Spleen (tissue), 11 donors: Measurements from ENCODE around the gene CYP1A2. TPM values are rescaled to one million over a fixed set of nuclear protein-coding genes. Genes with fewer than 3 reads are reported as not detected.

Source experiments
- DNase-seq: peaks from one replicate; pipeline ENCODE4 v3.0.0-alpha.2; 2020
- H3K27ac ChIP-seq, 8 donors: fragments of 200-600 bp; sonication (generic) in 7 of 8; 1 replicate in 4 of 8; 2 replicates in 4 of 8; pipeline versions ENCODE4 v1.5.0 to v1.8.0; 2016 to 2021; ENCODE audit warnings: inconsistent platforms in 4 of 8, mild to moderate bottlenecking in 4 of 8, moderate library complexity in 1 of 8
- H3K27me3 ChIP-seq, 7 donors: fragments of 200-600 bp; sonication (generic) in 6 of 7; replicated peaks in 1 of 7; 1 replicate in 4 of 7; 2 replicates in 3 of 7; pipeline versions ENCODE4 v1.5.0 to v1.8.0; 2016 to 2021; ENCODE audit warnings: inconsistent platforms in 3 of 7, mild to moderate bottlenecking in 1 of 7
- H3K36me3 ChIP-seq, 6 donors: fragments of 200-600 bp; sonication (generic) in 5 of 6; 1 replicate in 4 of 6; 2 replicates in 2 of 6; pipeline versions ENCODE4 v1.5.0 to v1.8.0; 2016 to 2021; ENCODE audit warnings: inconsistent platforms in 2 of 6
- H3K4me1 ChIP-seq, 6 donors: fragments of 200-600 bp; sonication (generic) in 5 of 6; 1 replicate in 3 of 6; 2 replicates in 3 of 6; pipeline versions ENCODE4 v1.5.0 to v1.8.0; 2016 to 2021; ENCODE audit warnings: inconsistent platforms in 3 of 6
- H3K4me3 ChIP-seq, 8 donors: fragments of 200-600 bp; sonication (generic) in 7 of 8; 1 replicate in 4 of 8; 2 replicates in 4 of 8; pipeline versions ENCODE4 v1.5.0 to v1.8.0; 2016 to 2021; ENCODE audit warnings: inconsistent platforms in 4 of 8, mild to moderate bottlenecking in 4 of 8, moderate library complexity in 2 of 8
- H3K9me3 ChIP-seq, 8 donors: fragments of 200-600 bp; sonication (generic) in 7 of 8; 1 replicate in 4 of 8; 2 replicates in 4 of 8; pipeline versions ENCODE4 v1.5.0 to v1.8.0; 2016 to 2021; ENCODE audit warnings: inconsistent platforms in 4 of 8
- CTCF ChIP-seq, 11 experiments: fragments of 200-600 bp in 7 of 11; fragments of 450-650 bp in 4 of 11; sonication (generic) in 4 of 11; IDR thresholded peaks in 8 of 11; conservative IDR thresholded peaks in 3 of 11; 1 replicate in 7 of 11; 2 replicates in 4 of 11; pipeline versions ENCODE4 v1.4.0 to v1.8.0; 2016 to 2021; ENCODE audit warnings: antibody characterized with exemption in 11 of 11, inconsistent platforms in 4 of 11, mild to moderate bottlenecking in 1 of 11
- POLR2A ChIP-seq, 3 donors: fragments of 450-650 bp; IDR thresholded peaks; one replicate each; pipeline ENCODE4 v1.5.1; 2017; ENCODE audit warnings: antibody characterized with exemption in 3 of 3, mild to moderate bottlenecking in 1 of 3
- POLR2AphosphoS5 ChIP-seq, 3 donors: sonication (generic); formaldehyde crosslinking; IDR thresholded peaks; one replicate each; pipeline ENCODE4 v1.5.1; 2017; ENCODE audit warnings: antibody characterized with exemption in 3 of 3
- WGBS, 5 donors: extraction: QIAGEN DNeasy Blood & Tissue Kit in 3 of 5; methylation state at CpG; one replicate each; pipeline versions ENCODE4 v1.1.5 to v1.1.7; 2013 to 2018; 5-methylcytosine and 5-hydroxymethylcytosine counted together
- intact Hi-C: fragments of 100-400 bp; cut with DNase I; formaldehyde crosslinking; loops from one replicate; pipeline ENCODE4 v1.15.0; 2023; ENCODE audit warnings: low total_unique reads
- polyA plus RNA-seq, 3 donors: library from polyadenylated mRNA; stranded (reverse); fragments of 200-250 nt; gene quantifications; one replicate each; pipeline ENCODE4 v1.2.1, GENCODE V29; 2013
- total RNA-seq, 7 donors: library from RNA; depleted of rRNA in 3 of 7; stranded (reverse); fragments of >200 nt in 3 of 7; fragmentation: NEBNext Ultra II Directional in 4 of 7; extraction: Animal tissue kit (Norgen Biotek cat#: 25700) in 4 of 7; gene quantifications; one replicate each; pipeline versions ENCODE4 v1.1.0 to v1.2.1, GENCODE V29; 2016 to 2021
- donor health status: healthy with polysubstance abuse.
- donor health status: DM: no; HTN: no; CAD: no; lungs with moderate emphysema.
- donor health status: DM: no; HTN: no; CAD: no.
- donor health status: Bipolar disorder and iron deficiency.
- donor health status: healthy.
- donor health status: DM: no; HTN: no; CAD: no.
- donor health status: DM: yes; HTN: yes; CAD: no.

Gene CYP1A2
- total and polyA plus RNA-seq, 10 donors, result not detected

DNA sequence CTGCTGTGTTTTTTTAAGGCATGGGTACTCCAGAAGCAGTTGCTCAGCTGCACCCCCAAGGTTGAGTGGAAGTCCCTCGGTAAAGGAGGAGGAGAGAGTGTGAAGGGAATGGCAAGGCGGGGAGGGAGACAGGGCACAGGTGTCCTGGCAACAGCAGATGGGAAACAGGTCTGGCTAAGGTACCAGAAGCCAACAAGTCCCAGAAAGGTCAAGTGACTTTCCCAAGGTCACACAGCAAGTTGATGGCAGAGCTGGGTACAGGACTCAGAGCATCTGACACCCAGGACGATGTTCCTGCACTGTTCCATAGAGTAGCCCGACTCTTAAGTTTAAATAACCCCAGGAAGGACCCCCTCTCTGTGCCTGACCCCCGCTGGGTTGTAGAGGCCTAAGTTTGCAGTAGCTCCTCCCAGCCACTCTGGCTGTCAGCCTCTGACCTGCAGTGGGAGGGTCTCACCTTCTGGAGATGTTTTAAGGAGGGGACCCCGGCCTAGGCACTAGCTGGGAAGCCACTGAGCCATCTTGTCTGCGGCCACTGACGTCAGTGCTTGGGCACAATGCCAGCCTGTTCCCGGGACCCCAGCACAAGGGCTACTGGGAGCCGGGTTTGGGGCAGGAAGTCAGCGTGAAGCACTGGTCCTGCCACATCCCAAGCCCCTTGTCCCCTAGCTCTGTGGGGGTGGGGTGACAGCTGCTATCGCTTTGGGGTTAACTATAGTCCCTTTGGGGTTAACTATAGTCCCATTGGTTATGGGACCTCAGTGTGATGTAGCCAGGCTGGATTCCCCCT, 43.8 kb downstream of the CYP1A2 start:
- H3K27ac ChIP-seq, result peak overlapping the region; percentile 35 to 99 (median 96)

GRCh38 chr15:74793135-74794028, 44.7 kb downstream of the CYP1A2 start:
- Histone ChIP-seq H3K4me3 (peak overlapping the region in 4 of 8 donors; percentile 1 to 47 (median 18)), H3K36me3 (peaks cover 0 to 64% (median 6%) of the 10 kb centered on the region in 6 donors), H3K27me3 (no peaks in the 10 kb centered on the region), H3K27ac (peak overlapping the region; percentile 35 to 99 (median 96)), H3K4me1 (peaks cover 92 to 100% (median 99%) of the 10 kb centered on the region in 6 donors), H3K9me3 (no peaks in the 10 kb centered on the region)
- 34 to 49% (median 45%) methylated on average over 11 to 12 of the region's 12 CpGs for WGBS, 5 donors
- DNase-seq, result peak; percentile 90
- TF ChIP-seq CTCF (IDR thresholded peaks at IDR 0.05 in 8 of 11, conservative IDR thresholded peaks at IDR 0.05 in 3 of 11) (peak; percentile 30 to 79 (median 60)), POLR2AphosphoS5 (IDR thresholded peaks at IDR 0.05) (peak in 2 of 3 donors; percentile 54 to 58), POLR2A (IDR thresholded peaks at IDR 0.05) (no peak)
- intact Hi-C loops, result no loop called here

More for the DNA sequence above, 43.8 kb downstream of the CYP1A2 start:
- no peaks in the 10 kb centered on the region for H3K9me3 ChIP-seq
- 39 to 54% (median 45%) methylated on average over 8 to 12 of the region's 12 CpGs for WGBS, 5 donors
- no peaks in the 10 kb centered on the region for H3K27me3 ChIP-seq
- H3K4me1 ChIP-seq, result peaks cover 92 to 100% (median 99%) of the 10 kb centered on the region in 6 donors
- DNase-seq, result no peak
- H3K36me3 ChIP-seq, result peaks cover 0 to 54% (median 3%) of the 10 kb centered on the region in 6 donors
- H3K4me3 ChIP-seq, result peak overlapping the region in 2 of 8 donors; percentile 3 to 47
- TF ChIP-seq POLR2A (IDR thresholded peaks at IDR 0.05) (no peak), CTCF (IDR thresholded peaks at IDR 0.05 in 8 of 11, conservative IDR thresholded peaks at IDR 0.05 in 3 of 11) (no peak), POLR2AphosphoS5 (IDR thresholded peaks at IDR 0.05) (peak in 2 of 3 donors; percentile 22 to 38)
- intact Hi-C loops, result no loop called here

GRCh38 chr15:74794248-74794969, 45.8 kb downstream of the CYP1A2 start:
- Histone ChIP-seq H3K27me3 (no peaks in the 10 kb centered on the region), H3K4me3 (peak overlapping the region in 1 of 8 donors; percentile 11), H3K4me1 (peaks cover 92 to 100% (median 99%) of the 10 kb centered on the region in 6 donors), H3K27ac (peak overlapping the region in 7 of 8 donors; percentile 46 to 99 (median 97)), H3K36me3 (peaks cover 0 to 74% (median 14%) of the 10 kb centered on the region in 6 donors), H3K9me3 (no peaks in the 10 kb centered on the region)
- no peak for DNase-seq
- intact Hi-C loops, result no loop called here
- 71 to 85% (median 78%) methylated on average over 6 to 8 of the region's 9 CpGs for WGBS, 5 donors
- TF ChIP-seq POLR2A (IDR thresholded peaks at IDR 0.05), result no peak
- peak in 1 of 3 donors; percentile 35 for TF ChIP-seq POLR2AphosphoS5 (IDR thresholded peaks at IDR 0.05)

- peaks cover 92 to 100% (median 99%) of the 10 kb centered on the region in 6 donors for H3K4me1 ChIP-seq
These were observed 46.3 kb downstream of the CYP1A2 start for GRCh38 chr15:74794970-74795349.

More at GRCh38 chr15:74794970-74795349, 46.3 kb downstream of the CYP1A2 start:
- H3K36me3 ChIP-seq, result peaks cover 0 to 79% (median 20%) of the 10 kb centered on the region in 6 donors
- intact Hi-C loops, result no loop called here
- no peak for DNase-seq
- H3K4me3 ChIP-seq, result peak overlapping the region in 1 of 8 donors; percentile 11
- TF ChIP-seq POLR2AphosphoS5 (IDR thresholded peaks at IDR 0.05), result peak in 1 of 3 donors; percentile 46
- TF ChIP-seq CTCF (IDR thresholded peaks at IDR 0.05 in 8 of 11, conservative IDR thresholded peaks at IDR 0.05 in 3 of 11), result no peak
- H3K27ac ChIP-seq, result peak overlapping the region in 7 of 8 donors; percentile 46 to 99 (median 97)
- H3K9me3 ChIP-seq, result no peaks in the 10 kb centered on the region
- no peaks in the 10 kb centered on the region for H3K27me3 ChIP-seq
- 80 to 91% (median 87%) methylated on average over 9 of the region's 9 CpGs for WGBS, 5 donors
